Gastrocnemius medialis (tissue), 4 donors: ENCODE measurements around the gene CBL. TPM values are rescaled to one million over a fixed set of nuclear protein-coding genes. Genes with fewer than 3 reads are reported as not detected.
"Not testable (repeated sequence)": the region's sequence is repeated elsewhere in the genome, so short reads cannot be mapped to it uniquely, and the experiment has no call there.

Source experiments
- ATAC-seq, 2 donors: fragments of 150-250 bp; one replicate each; pipeline ENCODE4 v1.9.1; 2016
- DNase-seq, 2 donors: peaks; one replicate each; pipeline ENCODE4 v3.0.0-alpha.2; 2019
- H3K27ac ChIP-seq, 4 donors: fragments of 200-600 bp; sonication (generic); 1 replicate in 1 of 4; 2 replicates in 3 of 4; pipeline ENCODE4 v1.5.1; 2016 to 2018; ENCODE audit warnings: mild to moderate bottlenecking in 2 of 4, moderate library complexity in 1 of 4
- H3K27me3 ChIP-seq, 3 donors: fragments of 200-600 bp; sonication (generic) in 2 of 3; 1 replicate in 1 of 3; 2 replicates in 2 of 3; pipeline versions ENCODE4 v1.5.1 to v1.6.0; 2016 to 2019; ENCODE audit warnings: mild to moderate bottlenecking in 1 of 3, moderate library complexity in 1 of 3
- H3K36me3 ChIP-seq, 2 donors: fragments of 200-600 bp; sonication (generic) in 1 of 2; one replicate each; pipeline ENCODE4 v1.5.1; 2017 to 2018
- H3K4me1 ChIP-seq, 2 donors: fragments of 200-600 bp; sonication (generic) in 1 of 2; one replicate each; pipeline ENCODE4 v1.5.1; 2016 to 2017; ENCODE audit warnings: mild to moderate bottlenecking in 2 of 2
- H3K4me3 ChIP-seq, 4 donors: fragments of 200-600 bp; sonication (generic) in 3 of 4; 1 replicate in 1 of 4; 2 replicates in 3 of 4; pipeline ENCODE4 v1.5.1; 2016 to 2019; ENCODE audit warnings: mild to moderate bottlenecking in 2 of 4
- H3K9me3 ChIP-seq, 3 donors: fragments of 200-600 bp; sonication (generic) in 2 of 3; 1 replicate in 1 of 3; 2 replicates in 2 of 3; pipeline ENCODE4 v1.5.1; 2016 to 2019
- CTCF ChIP-seq, 5 experiments: fragments of 450-650 bp in 3 of 5; fragments of 200-600 bp in 2 of 5; sonication (generic) in 2 of 5; IDR thresholded peaks in 4 of 5; conservative IDR thresholded peaks in 1 of 5; 1 replicate in 4 of 5; 2 replicates in 1 of 5; pipeline ENCODE4 v1.5.1; 2016 to 2019; ENCODE audit warnings: antibody characterized with exemption in 5 of 5, mild to moderate bottlenecking in 3 of 5, moderate library complexity in 3 of 5
- POLR2A ChIP-seq, 2 donors: fragments of 450-650 bp; IDR thresholded peaks; one replicate each; pipeline ENCODE4 v1.6.1; 2017; ENCODE audit warnings: antibody characterized with exemption in 2 of 2, mild to moderate bottlenecking in 2 of 2, moderate library complexity in 2 of 2
- in situ Hi-C, 4 donors: fragments of 200-750 bp; cut with MboI; loops; one replicate each; pipeline versions ENCODE4 v1.15.0 to v1.8.0; 2017; ENCODE audit warnings: low sequenced_read_pairs in 4 of 4
- intact Hi-C: fragments of 100-400 bp; cut with DNase I; formaldehyde crosslinking; loops from one replicate; pipeline ENCODE4 v1.15.1; 2023; ENCODE audit warnings: low total_unique reads
- total RNA-seq, 4 donors: library from RNA; depleted of rRNA; stranded (reverse); fragments of >200 nt; gene quantifications; one replicate each; pipeline versions ENCODE4 v1.1.0 to v1.2.3, GENCODE V29; 2016

Gene CBL
- total RNA-seq, 4 donors from 2014 or later, result 3.0 to 6.7 (median 4.5) TPM

GRCh38 chr11:119190531-119190930 lies 15.6 kb upstream of the CBL start:
- Histone ChIP-seq H3K27ac (no peak overlapping the region), H3K4me1 (no peaks in the 10 kb centered on the region), H3K9me3 (no peaks in the 10 kb centered on the region), H3K4me3 (no peak overlapping the region), H3K36me3 (no peaks in the 10 kb centered on the region), H3K27me3 (no peaks in the 10 kb centered on the region)
- in situ Hi-C loops, result loop anchor here in 2 of 4 donors (10.0 kb wide), 3 partner anchors 46 to 144 kb away; partner anchors contain the start of genes ABCG4 (in 1 of the 2) and RNF26 (in 1 of the 2)
- no peak for ATAC-seq
- DNase-seq, result no peak
- intact Hi-C loops, result no loop called here
- no peak for TF ChIP-seq CTCF (IDR thresholded peaks at IDR 0.05 in 4 of 5, conservative IDR thresholded peaks at IDR 0.05 in 1 of 5)
- TF ChIP-seq POLR2A (IDR thresholded peaks at IDR 0.05), result no peak

- H3K4me3 ChIP-seq, H3K4me1 ChIP-seq, H3K27ac ChIP-seq, ATAC-seq, H3K27me3 ChIP-seq, DNase-seq, H3K36me3 ChIP-seq, H3K9me3 ChIP-seq, intact Hi-C loops: not testable (repeated sequence)
- in situ Hi-C loops, result loop anchor here in 2 of 4 donors (10.0 kb wide), 3 partner anchors 46 to 144 kb away; partner anchors contain the start of genes ABCG4 (in 1 of the 2) and RNF26 (in 1 of the 2)
These were observed 14.9 kb upstream of the CBL start for GRCh38 chr11:119191265-119191664.

DNA sequence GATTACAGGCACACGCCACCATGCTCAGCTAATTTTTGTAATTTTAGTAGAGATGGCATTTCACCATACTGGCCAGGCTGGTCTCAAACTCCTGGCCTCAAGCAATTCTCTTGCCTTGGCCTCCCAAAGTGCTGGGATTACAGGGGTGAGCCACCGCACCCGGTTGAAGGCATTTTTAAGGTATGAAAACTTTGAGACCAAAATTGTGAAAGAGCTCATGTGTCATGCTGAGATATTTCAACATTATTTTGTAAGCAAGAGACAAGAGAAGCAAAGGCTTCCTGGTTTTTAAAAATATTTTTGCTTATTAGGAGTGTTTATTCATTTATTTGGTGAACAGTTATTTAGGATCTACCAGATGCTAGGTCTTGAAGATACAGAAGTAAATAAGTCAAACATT lies 14.0 kb upstream of the CBL start:
- no peaks in the 10 kb centered on the region for H3K36me3 ChIP-seq
- no peak overlapping the region for H3K27ac ChIP-seq
- DNase-seq (no peak), ATAC-seq (no peak)
- TF ChIP-seq CTCF (IDR thresholded peaks at IDR 0.05 in 4 of 5, conservative IDR thresholded peaks at IDR 0.05 in 1 of 5) (no peak), POLR2A (IDR thresholded peaks at IDR 0.05) (no peak)
- no peaks in the 10 kb centered on the region for H3K4me1 ChIP-seq
- H3K4me3 ChIP-seq, result no peak overlapping the region
- no peaks in the 10 kb centered on the region for H3K27me3 ChIP-seq
- in situ Hi-C loops, result loop anchor here in 2 of 4 donors (10.0 kb wide), 3 partner anchors 47 to 143 kb away; partner anchors contain the start of genes ABCG4 (in 1 of the 2) and RNF26 (in 1 of the 2)
- intact Hi-C loops, result no loop called here
- no peaks in the 10 kb centered on the region for H3K9me3 ChIP-seq

DNA sequence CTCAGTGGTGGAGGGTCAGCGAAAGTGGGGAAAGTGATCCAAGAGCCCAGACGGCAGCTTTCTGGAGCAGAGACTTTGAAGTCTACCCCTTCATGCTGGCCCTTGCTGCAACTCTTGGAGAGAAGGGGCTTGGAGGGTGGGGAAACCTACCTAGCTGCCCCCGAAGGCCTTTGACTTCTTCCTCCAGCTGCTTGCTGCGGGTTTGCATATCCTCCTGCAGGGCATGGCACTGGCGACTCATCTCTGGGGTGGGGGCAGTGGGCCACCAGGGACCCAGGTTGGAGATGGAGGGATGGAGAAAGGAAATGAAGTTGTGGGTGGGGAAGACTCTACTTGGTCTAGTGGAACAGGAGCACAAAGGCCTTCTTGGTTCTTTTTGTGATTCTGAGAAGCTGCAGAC lies 13.1 kb upstream of the CBL start:
- in situ Hi-C loops, result loop anchor here in 2 of 4 donors (10.0 kb wide), 3 partner anchors 48 to 142 kb away; partner anchors contain the start of genes ABCG4 (in 1 of the 2) and RNF26 (in 1 of the 2)
- Histone ChIP-seq H3K27ac (no peak overlapping the region), H3K4me3 (no peak overlapping the region), H3K27me3 (no peaks in the 10 kb centered on the region), H3K36me3 (no peaks in the 10 kb centered on the region), H3K9me3 (no peaks in the 10 kb centered on the region), H3K4me1 (no peaks in the 10 kb centered on the region)
- no peak for TF ChIP-seq CTCF (IDR thresholded peaks at IDR 0.05 in 4 of 5, conservative IDR thresholded peaks at IDR 0.05 in 1 of 5)
- no peak for TF ChIP-seq POLR2A (IDR thresholded peaks at IDR 0.05)
- no peak for DNase-seq
- intact Hi-C loops, result no loop called here
- ATAC-seq, result no peak

GRCh38 chr11:119193626-119194025 lies 12.5 kb upstream of the CBL start:
- no peak for DNase-seq
- intact Hi-C loops, result no loop called here

More at GRCh38 chr11:119193626-119194025, 12.5 kb upstream of the CBL start:
- Histone ChIP-seq H3K9me3 (no peaks in the 10 kb centered on the region), H3K4me1 (no peaks in the 10 kb centered on the region), H3K4me3 (no peak overlapping the region), H3K27me3 (no peaks in the 10 kb centered on the region), H3K27ac (no peak overlapping the region), H3K36me3 (no peaks in the 10 kb centered on the region)
- in situ Hi-C loops, result loop anchor here in 2 of 4 donors (10.0 kb wide), 3 partner anchors 49 to 141 kb away; partner anchors contain the start of genes ABCG4 (in 1 of the 2) and RNF26 (in 1 of the 2)
- TF ChIP-seq POLR2A (IDR thresholded peaks at IDR 0.05), result no peak
- TF ChIP-seq CTCF (IDR thresholded peaks at IDR 0.05 in 4 of 5, conservative IDR thresholded peaks at IDR 0.05 in 1 of 5), result no peak
- no peak for ATAC-seq
